ACC112 (cell line): ENCODE data around the gene PFKP.

Source experiments
- H2AFZ ChIP-seq: fragments of 200-600 bp; sonication (generic); one replicate; pipeline ENCODE4 v1.6.0; 2017; ENCODE audit warnings: antibody characterized with exemption, low read length; ENCODE audit not compliant: unreplicated experiment
- H3K27ac ChIP-seq: fragments of 200-600 bp; sonication (generic); 2 replicates; pipeline ENCODE4 v1.5.1; 2014; ENCODE audit warnings: low read depth, mild to moderate bottlenecking, antibody characterized with exemption, low read length, moderate library complexity
- H3K27me3 ChIP-seq: fragments of 200-600 bp; sonication (generic); 2 replicates; pipeline ENCODE4 v1.6.1; 2014; ENCODE audit warnings: mild to moderate bottlenecking, antibody characterized with exemption, low read length, moderate library complexity, mixed read lengths; ENCODE audit not compliant: insufficient read depth
- H3K36me3 ChIP-seq: fragments of 200-600 bp; sonication (generic); 2 replicates; pipeline ENCODE4 v1.6.1; 2016; ENCODE audit warnings: mild to moderate bottlenecking, antibody characterized with exemption, low read length, moderate library complexity, mixed read lengths; ENCODE audit not compliant: insufficient read depth
- H3K4me1 ChIP-seq: fragments of 200-600 bp; sonication (generic); one replicate; pipeline ENCODE4 v1.6.1; 2016; ENCODE audit warnings: low read length, mixed read lengths; ENCODE audit not compliant: insufficient read depth, unreplicated experiment, control insufficient read depth
- H3K4me3 ChIP-seq: fragments of 200-600 bp; sonication (generic); 2 replicates; pipeline ENCODE4 v1.5.1; 2014; ENCODE audit warnings: mild to moderate bottlenecking, low read depth, low read length
- H3K79me2 ChIP-seq: fragments of 200-600 bp; sonication (generic); one replicate; pipeline ENCODE4 v1.6.0; 2016; ENCODE audit warnings: low read length; ENCODE audit not compliant: control insufficient read depth, unreplicated experiment, insufficient read depth

Gene PFKP

GRCh38 chr10:3033925-3034324 lies 33.4 kb upstream of the PFKP start:
- Histone ChIP-seq H3K79me2 (no peaks in the 10 kb centered on the region), H3K4me3 (no peak overlapping the region), H2AFZ (no peak overlapping the region), H3K4me1 (no peaks in the 10 kb centered on the region), H3K27me3 (peaks cover 68% of the 10 kb centered on the region), H3K27ac (no peak overlapping the region), H3K36me3 (no peaks in the 10 kb centered on the region)

GRCh38 chr10:3034616-3035015 lies 32.7 kb upstream of the PFKP start:
- H3K27me3 ChIP-seq, result peaks cover 68% of the 10 kb centered on the region

GRCh38 chr10:3036155-3037021 lies 31.0 kb upstream of the PFKP start:
- Histone ChIP-seq H3K4me3 (no peak overlapping the region), H3K36me3 (no peaks in the 10 kb centered on the region), H3K4me1 (no peaks in the 10 kb centered on the region), H3K27me3 (peaks cover 51% of the 10 kb centered on the region), H2AFZ (no peak overlapping the region), H3K79me2 (no peaks in the 10 kb centered on the region), H3K27ac (no peak overlapping the region)

More at GRCh38 chr10:3034616-3035015, 32.7 kb upstream of the PFKP start:
- no peaks in the 10 kb centered on the region for H3K36me3 ChIP-seq
- no peak overlapping the region for H3K4me3 ChIP-seq
- no peaks in the 10 kb centered on the region for H3K4me1 ChIP-seq
- H3K79me2 ChIP-seq, result no peaks in the 10 kb centered on the region
- no peak overlapping the region for H2AFZ ChIP-seq
- no peak overlapping the region for H3K27ac ChIP-seq

- H3K4me3 ChIP-seq, result no peak overlapping the region
Observed at GRCh38 chr10:3037182-3037581, 30.2 kb upstream of the PFKP start.

GRCh38 chr10:3040069-3040468 lies 27.3 kb upstream of the PFKP start:
- Histone ChIP-seq H3K27me3 (peaks cover 32% of the 10 kb centered on the region), H3K79me2 (no peaks in the 10 kb centered on the region), H3K36me3 (no peaks in the 10 kb centered on the region), H3K4me3 (no peak overlapping the region), H2AFZ (no peak overlapping the region), H3K4me1 (peaks cover 9% of the 10 kb centered on the region), H3K27ac (no peak overlapping the region)

More at GRCh38 chr10:3037182-3037581, 30.2 kb upstream of the PFKP start:
- Histone ChIP-seq H3K36me3 (no peaks in the 10 kb centered on the region), H2AFZ (no peak overlapping the region), H3K4me1 (no peaks in the 10 kb centered on the region), H3K27ac (no peak overlapping the region), H3K27me3 (peaks cover 43% of the 10 kb centered on the region), H3K79me2 (no peaks in the 10 kb centered on the region)

GRCh38 chr10:3042589-3042988 lies 24.8 kb upstream of the PFKP start:
- no peak overlapping the region for H3K27ac ChIP-seq
- H3K4me3 ChIP-seq, result no peak overlapping the region
- H3K36me3 ChIP-seq, result no peaks in the 10 kb centered on the region
- H2AFZ ChIP-seq, result no peak overlapping the region
- peaks cover 33% of the 10 kb centered on the region for H3K4me1 ChIP-seq
- H3K79me2 ChIP-seq, result no peaks in the 10 kb centered on the region
- H3K27me3 ChIP-seq, result peaks cover 9% of the 10 kb centered on the region

DNA sequence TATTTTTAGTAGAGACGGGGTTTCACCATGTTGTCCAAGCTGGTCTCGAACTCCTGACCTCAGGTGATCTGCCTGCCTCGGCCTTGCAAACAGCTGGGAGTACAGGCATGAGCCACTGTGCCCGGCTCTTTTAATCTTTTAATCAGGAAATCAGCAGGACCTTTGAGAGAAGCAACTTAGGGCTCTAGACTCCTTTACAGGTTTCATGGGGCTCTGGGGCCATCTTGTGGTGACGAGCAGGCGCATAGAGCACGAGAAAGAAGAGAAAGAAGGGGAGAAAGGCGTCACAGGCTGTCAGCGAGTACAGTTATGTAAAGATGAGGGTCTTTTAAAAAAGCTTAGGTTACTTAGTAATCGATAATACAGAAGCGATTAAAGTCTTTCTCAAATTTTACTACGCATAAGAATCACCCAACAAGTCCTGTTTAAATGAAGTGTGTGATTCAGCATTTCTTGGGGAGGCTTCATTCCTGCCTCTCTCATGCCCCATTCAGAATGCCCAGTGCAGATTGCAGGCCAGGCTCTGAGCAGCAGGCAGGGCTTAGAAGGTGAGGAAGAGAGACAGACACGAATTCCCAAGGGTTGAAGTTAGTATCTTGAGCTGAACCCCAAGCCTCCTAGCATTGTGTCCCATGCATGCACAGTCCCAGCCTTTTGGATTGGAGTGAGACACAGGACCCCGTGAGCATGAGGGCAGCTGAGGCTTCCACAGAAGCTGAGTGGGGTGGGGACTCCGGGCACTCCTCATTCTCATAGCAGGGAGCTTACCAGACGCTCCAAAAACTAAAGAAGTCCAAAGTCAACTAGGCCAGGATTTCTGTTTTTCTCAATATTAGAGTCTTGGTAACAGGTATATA lies 23.6 kb upstream of the PFKP start:
- peak overlapping the region; percentile 27; the same call in 1 of the 2 replicates for H3K27ac ChIP-seq
- H3K4me1 ChIP-seq, result peaks cover 43% of the 10 kb centered on the region
- no peaks in the 10 kb centered on the region for H3K79me2 ChIP-seq
- peak overlapping the region; percentile 47; the same call in 1 of the 2 replicates for H3K4me3 ChIP-seq
- H2AFZ ChIP-seq, result peak overlapping the region; percentile 86
- no peaks in the 10 kb centered on the region for H3K36me3 ChIP-seq
- H3K27me3 ChIP-seq, result peaks cover 8% of the 10 kb centered on the region; the same call in 1 of the 2 replicates

DNA sequence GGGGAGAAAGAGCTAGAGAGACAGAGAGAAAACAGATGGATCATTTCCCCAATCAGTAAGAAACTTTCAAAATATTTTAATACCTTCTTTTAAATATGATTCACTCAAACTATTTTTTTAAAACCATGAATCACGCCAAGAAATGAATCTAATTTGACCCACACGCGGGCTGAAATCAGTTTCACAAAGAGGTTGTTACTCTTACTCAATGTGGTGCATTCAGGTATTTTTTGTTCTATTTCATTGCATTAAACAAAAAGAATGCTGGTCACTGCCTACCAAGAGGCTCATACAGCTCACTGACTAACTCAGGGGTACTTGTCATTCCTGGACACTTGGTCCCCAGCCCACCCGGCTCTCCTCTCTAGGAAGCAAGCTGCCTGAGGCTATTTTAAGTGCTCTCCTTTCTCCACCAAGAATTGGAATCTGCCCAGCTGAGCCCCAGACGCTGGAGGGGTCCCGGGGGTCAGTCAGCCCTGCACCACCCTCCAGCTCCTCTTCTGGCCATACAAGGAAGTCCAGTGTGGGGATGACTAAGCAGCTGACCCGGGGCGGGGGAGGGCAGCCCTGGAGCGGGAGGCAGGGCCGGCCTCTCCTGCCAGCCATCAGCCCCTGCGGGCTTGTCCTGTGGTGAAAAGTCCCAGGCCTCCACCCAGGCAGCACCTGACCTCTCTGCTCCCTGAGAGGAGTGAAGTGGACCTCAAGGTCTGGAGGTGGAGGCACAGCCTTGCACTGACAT lies 21.7 kb upstream of the PFKP start:
- Histone ChIP-seq H3K27me3 (no peaks in the 10 kb centered on the region), H3K27ac (peak overlapping the region; percentile 98), H2AFZ (peak overlapping the region; percentile 83), H3K4me3 (peak overlapping the region; percentile 61), H3K36me3 (no peaks in the 10 kb centered on the region), H3K79me2 (no peaks in the 10 kb centered on the region), H3K4me1 (peaks cover 45% of the 10 kb centered on the region)

DNA sequence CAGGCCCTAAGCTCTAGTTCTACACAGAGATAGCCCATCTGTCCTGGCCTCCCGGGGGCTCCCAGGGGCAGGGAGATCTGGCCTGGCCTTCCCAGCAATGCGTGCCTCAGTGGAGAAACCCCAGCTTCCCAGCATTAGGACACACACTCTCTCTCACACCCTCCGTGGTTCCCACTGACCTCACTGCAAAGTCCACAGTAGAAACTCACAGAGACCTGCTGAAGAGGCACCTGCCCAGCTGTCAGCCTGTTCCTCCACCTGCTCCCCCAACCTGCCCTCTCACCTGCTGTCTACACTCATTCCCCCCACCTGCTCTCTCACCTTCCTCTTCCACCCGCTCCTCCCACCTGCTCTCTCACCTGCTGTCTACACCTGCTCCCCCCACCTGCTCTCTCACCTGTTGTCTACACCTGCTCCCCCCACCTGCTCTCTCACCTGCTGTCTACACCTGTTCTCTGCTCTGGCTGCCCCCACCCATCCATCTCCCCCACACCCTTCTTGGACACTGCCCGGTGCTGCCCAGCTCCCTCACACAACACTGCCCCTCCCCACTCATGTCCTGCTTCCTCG lies 21.1 kb upstream of the PFKP start:
- H3K27ac ChIP-seq, result peak overlapping the region; percentile 98
- H2AFZ ChIP-seq, result no peak overlapping the region

DNA sequence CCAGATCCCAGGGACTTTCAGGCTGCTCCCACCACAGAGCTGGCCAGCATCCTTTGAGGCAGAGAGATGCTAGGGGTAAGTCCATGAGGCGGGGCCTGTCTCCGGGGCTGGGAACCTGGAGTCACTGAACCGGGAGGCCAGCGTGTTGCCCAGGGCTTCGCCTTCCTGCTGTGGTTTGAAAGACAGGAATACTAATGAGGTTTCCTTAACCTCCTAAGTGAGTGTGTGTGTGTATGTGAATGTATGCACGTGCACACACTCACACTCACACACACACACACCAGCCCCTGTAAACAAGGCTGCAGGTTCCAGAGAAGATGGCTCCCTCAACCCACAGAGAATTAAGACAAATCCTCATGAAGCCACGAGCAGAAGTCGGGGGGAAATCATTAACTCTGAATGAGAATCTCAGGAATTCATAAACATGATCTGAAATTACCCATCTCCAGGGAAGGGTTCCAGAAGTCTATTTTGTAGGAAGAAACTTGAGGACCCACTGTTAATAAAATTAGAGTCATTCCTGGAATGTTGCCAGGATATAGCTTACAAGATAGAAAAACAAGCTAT lies 20.3 kb upstream of the PFKP start:
- Histone ChIP-seq H2AFZ (no peak overlapping the region), H3K27me3 (no peaks in the 10 kb centered on the region), H3K4me3 (no peak overlapping the region), H3K36me3 (no peaks in the 10 kb centered on the region), H3K27ac (peak overlapping the region; percentile 98), H3K79me2 (no peaks in the 10 kb centered on the region), H3K4me1 (peaks cover 45% of the 10 kb centered on the region)

More for the DNA sequence above, 21.1 kb upstream of the PFKP start:
- Histone ChIP-seq H3K27me3 (no peaks in the 10 kb centered on the region), H3K79me2 (no peaks in the 10 kb centered on the region), H3K36me3 (no peaks in the 10 kb centered on the region), H3K4me1 (peaks cover 45% of the 10 kb centered on the region), H3K4me3 (peak overlapping the region; percentile 61; the same call in 1 of the 2 replicates)
